ENCODE results near the gene DNAH11. TPM values are rescaled to one million over a fixed set of nuclear protein-coding genes. Genes with fewer than 3 reads are reported as not detected.
A peak's percentile ranks its signal among the peaks of the same experiment; 100 is the strongest.
"Not testable (repeated sequence)": the region's sequence is repeated elsewhere in the genome, so short reads cannot be mapped to it uniquely, and the experiment has no call there.

The DNAH11 gene
- 0.12 TPM for total RNA-seq

- DNase-seq (ENCODE audit: low spot score), result no peak
Measured at GRCh38 chr7:21542891-21543527, at the start of gene DNAH11. Gene DNAH11 (plus strand): TSS chr7:21543039. CDS start chr7:21543246, 207 bp downstream.

DNA sequence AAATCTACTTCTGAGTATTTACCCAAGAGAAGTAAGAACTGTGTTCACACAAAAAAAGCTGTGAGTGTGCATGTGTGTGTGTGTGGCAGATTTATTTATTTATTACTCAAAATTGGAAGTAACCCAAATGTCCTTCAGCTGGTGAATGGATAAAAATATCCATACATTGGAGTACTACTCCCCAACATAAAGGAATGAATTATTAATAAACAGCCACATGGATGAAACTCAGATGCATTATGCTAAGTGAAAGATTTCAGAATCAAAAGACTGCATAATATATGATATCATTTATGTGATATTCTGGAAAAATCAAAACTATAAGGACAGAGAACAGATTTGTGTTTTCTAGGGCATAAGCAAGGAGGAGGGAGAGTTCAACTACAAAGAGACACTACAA is 47.1 kb upstream of the DNAH11 start:
- no peak for DNase-seq (ENCODE audit: low spot score)

- no peak for DNase-seq (ENCODE audit: low spot score)
Measured at GRCh38 chr7:21497072-21497471, 45.8 kb upstream of the DNAH11 start.

DNA sequence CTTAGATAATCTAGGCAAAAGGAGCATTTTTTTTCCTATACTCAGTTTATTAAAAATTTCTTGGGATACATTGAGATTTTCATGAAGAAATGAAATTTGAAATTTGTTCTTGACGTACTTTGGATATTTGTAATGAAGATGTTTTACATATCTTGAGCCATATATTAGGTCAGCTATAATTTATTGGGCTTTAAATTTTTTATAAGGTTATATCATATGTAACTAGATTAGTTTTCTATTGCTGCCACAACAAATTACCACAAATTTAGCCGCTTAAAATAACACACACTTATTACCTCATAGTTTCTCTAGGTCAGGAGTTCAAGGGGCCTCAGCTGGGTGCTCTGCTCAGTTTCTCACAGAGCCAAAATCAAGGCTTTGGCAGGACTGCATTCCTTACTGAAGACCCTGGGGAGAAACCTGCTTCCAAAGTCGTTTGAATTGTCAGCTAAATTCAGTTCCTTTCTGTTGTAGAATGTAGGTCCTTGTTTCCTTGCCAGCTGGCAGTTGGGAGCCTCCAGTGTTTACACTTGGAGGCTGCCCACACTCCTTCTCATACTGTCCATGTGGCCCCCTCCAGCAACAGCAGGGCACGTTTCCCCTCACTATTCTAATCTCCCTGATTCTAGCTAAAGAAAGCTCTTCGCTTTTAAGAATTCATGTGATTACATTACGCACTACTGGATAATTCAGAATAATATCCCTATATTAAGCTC is 42.6 kb upstream of the DNAH11 start:
- DNase-seq (ENCODE audit: low spot score), result no peak

DNA sequence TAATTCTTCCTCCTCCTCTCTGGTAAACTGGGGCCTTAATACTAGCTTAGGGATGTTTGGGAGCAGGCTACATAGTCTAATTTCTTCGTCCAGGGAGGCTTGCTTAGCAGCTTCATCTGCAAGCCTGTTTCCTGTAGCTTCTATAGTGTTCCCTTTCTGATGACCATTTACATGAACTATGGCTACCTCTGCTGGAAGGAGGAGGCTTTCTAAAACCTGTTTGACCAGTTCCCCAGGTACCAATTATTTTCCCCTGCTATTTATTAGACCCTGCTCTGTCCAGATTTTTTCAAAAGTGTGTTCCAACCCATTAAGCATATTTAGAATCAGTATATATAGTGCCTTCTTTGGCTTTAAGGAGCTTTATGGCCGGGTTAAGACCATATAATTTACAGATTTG is 38.8 kb upstream of the DNAH11 start:
- DNase-seq (ENCODE audit: low spot score), result no peak

DNA sequence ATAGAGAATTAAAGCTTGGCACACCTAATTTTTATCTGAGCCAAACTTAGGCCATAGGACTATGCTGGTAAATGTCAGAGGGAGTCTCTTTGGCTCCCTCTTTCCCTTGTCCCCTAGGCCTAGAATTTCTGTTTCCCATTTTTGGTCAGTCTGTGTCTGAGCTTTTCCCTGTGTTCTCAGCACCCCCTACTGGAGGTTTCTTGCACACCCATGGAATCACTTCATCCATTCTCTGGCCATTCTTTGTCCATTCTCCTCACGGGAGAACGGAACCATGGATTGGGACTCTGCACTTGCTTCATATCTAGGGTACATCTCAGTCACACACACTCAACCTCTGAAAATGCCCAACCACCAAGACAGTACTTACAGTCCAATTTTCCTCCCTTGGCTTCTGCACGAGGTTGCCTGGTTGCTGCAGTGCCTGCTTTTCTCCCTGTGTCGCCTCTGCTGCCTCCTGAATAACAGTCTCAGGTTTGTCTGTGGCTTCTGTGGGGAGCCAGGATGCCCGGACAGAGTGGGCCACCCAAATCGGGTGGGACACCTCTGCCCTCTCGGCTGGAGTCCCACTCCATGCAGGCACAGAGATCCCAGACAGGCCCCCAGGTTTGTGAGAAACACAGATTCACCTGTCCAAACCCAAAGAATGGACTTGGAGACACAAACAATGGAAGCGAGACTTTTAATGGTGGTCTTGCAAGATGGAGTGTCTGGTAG is 35.1 kb upstream of the DNAH11 start:
- peak; percentile 37 for DNase-seq (ENCODE audit: low spot score)

DNA sequence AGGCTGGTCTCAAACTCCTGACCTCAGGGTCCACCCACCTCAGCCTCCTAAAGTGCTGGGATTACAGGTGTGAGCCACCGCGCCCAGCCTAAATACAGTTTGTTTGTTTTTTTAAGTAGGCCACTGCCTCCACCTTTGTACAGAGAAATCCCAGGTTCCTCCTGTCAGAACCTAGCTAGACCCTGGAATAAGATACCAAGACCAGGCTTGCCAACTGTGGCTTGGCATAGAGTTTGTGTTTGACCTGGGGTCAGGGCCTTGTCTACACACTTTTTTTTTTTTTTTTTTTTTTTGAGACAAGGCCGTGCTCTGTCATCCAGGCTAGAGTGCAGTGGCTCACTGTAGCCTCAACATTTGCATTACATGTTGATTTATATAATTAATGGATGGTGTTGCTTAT is 34.3 kb upstream of the DNAH11 start:
- DNase-seq (ENCODE audit: low spot score), result no peak

DNA sequence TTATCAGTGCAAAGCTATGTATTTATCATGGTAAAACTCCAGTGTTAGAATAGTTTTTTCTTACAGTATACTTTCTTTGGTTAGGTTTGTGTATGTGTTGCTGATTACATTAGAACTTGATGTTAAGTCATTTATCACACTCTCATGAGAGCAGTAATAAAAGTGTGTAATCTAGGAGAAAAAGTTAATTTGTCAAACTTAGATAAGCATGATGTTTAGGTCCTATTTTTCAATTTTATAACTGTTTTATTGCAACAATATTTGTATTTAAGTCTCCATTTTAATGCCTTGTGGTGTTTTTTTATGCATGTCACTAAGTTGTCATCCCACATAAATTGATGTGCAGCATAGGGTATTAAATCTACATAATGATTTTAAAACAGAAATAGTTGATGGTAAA is 28.8 kb upstream of the DNAH11 start:
- no peak for DNase-seq (ENCODE audit: low spot score)

GRCh38 chr7:21524680-21525079 is 18.2 kb upstream of the DNAH11 start:
- DNase-seq (ENCODE audit: low spot score), result no peak

DNA sequence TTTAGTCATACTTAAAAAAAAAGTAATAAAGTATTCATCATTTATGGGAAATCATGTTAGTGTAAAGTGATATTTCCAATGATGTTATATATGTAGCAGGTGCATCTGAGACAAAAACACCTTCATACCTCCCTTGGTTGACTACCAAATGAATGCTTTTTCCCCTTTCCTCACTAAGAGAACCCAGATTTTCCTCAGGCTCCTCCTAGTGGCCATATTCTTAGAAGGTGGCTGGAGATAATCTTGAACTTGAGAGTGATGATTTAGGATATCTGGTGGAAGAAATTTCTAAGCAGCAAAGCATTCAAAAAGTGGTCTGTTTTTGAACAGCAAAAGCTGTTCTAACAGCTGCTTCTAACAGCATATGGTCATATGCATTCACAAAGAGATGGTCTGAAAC is 16.8 kb upstream of the DNAH11 start:
- DNase-seq (ENCODE audit: low spot score), result no peak

DNA sequence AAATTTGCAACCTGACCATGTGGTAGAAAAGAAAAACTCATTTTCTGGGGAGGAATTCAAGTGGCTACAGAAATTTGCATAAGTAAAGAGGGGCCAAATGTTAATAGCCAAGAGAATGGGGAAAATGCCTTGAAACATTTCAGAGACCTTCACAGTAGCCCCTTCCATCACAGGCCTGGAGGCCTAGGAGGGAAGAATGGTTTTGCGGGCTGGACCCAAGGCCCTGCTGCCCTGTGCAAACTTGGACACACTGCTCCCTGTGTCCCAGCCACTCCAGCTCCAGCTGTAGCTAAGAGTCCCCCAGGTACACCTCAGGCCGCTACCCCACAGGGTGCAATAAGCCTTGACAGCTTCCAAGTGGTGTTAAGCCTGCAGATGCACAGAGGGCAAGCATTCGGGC is 16.4 kb upstream of the DNAH11 start:
- DNase-seq (ENCODE audit: low spot score), result no peak

GRCh38 chr7:21532485-21532884 is 10.4 kb upstream of the DNAH11 start:
- not testable (repeated sequence) for DNase-seq (ENCODE audit: low spot score)

- DNase-seq (ENCODE audit: low spot score), result not testable (repeated sequence)
Measured at GRCh38 chr7:21533646-21534045, 9.2 kb upstream of the DNAH11 start.

GRCh38 chr7:21536445-21537118 is 6.3 kb upstream of the DNAH11 start:
- DNase-seq (ENCODE audit: low spot score), result not testable (repeated sequence)

DNA sequence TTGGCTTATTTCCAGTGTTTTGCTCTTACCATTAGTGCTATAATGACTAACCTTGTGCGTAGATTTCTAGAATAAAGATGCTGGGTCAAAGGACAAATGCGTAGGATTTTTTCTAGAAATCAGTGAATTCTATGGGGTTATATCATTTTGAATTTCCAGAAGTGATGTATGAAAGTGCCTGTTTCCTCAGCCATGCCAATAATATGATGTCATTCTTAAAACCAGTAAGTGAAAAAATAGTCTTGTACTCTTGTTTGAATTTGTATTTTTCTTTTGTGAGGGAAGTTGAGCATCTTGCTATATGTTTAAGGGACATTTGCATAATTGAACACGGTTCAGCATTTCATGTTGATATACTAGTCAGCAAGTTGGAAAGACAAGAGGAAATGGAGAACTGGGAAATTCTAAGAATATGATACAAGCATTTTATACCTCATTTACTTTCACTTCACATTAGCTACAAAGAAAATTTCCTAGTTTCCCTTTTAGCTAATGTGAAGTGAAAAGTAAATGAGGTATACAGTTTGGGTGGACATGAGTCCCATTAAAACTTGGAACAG is 3.8 kb upstream of the DNAH11 start:
- DNase-seq (ENCODE audit: low spot score), result no peak

GRCh38 chr7:21543528-21544302 is 876 bp downstream of the DNAH11 start:
- DNase-seq (ENCODE audit: low spot score), result no peak

DNA sequence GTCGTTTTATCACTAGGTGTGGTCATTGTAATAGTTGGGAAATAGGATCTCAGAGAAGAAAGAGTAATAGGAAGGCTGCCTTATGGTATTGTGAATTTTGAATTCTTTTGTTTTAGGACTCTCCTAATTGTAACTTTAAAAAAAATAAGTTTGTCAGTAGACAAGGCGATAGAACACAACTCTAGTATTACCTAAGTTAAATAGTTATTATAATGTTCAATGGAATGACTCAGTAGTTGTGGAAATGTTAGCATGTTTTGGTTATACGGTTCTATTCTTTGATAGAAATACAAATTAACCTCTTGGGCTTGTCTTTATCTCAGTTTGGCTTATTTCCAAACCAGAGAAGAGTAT is 1.4 kb downstream of the DNAH11 start:
- no peak for DNase-seq (ENCODE audit: low spot score)

GRCh38 chr7:21544715-21545114 is 1.9 kb downstream of the DNAH11 start:
- DNase-seq (ENCODE audit: low spot score), result no peak

GRCh38 chr7:21547501-21547900 is 4.7 kb downstream of the DNAH11 start:
- DNase-seq (ENCODE audit: low spot score), result no peak

GRCh38 chr7:21548491-21548890 is 5.7 kb downstream of the DNAH11 start:
- no peak for DNase-seq (ENCODE audit: low spot score)

- no peak for DNase-seq (ENCODE audit: low spot score)
Measured at GRCh38 chr7:21550076-21550475, 7.2 kb downstream of the DNAH11 start.

Measured in mucosa of gallbladder (tissue), 1 donor.